WTC11 (cell line): Measurements from ENCODE around the gene ANK2.

ENCODE experiments used
- CTCF ChIP-seq: fragments of 200-600 bp; IDR thresholded peaks from 2 replicates; pipeline ENCODE4 v1.8.0; 2022; ENCODE audit warnings: antibody characterized with exemption
- ZBTB43 ChIP-seq: sonication (generic); formaldehyde crosslinking; IDR thresholded peaks from 2 replicates; pipeline ENCODE4 v1.8.1; 2023; ENCODE audit warnings: mild to moderate bottlenecking, missing genetic modification reagents

- TF ChIP-seq CTCF, result no peak
- no peak for TF ChIP-seq ZBTB43
These were observed 251.0 kb downstream of the ANK2 start for GRCh38 chr4:113300471-113300928.
